Endothelial cell of umbilical vein (primary cell): ENCODE data around the gene XYLT1. TPM values are rescaled to one million over a fixed set of nuclear protein-coding genes. Genes with fewer than 3 reads are reported as not detected.

Experiments used
- BruUV-seq: library from RNA; stranded (reverse); fragments of 400-500 nt; replicated peaks from 2 replicates; lab custom pipeline; 2021; lab: Mats Ljungman, UMichigan
- CTCF ChIA-PET: fragments of 300-600, 350-600 bp; sonication (Branson Sonifier 250); formaldehyde crosslinking; loops from one replicate; lab custom pipeline; 2021; ENCODE audit warnings: antibody characterized with exemption, inconsistent platforms; lab: Charles Lee
- POLR2A ChIA-PET: fragments of 300-600, 350-600 bp; sonication (Branson Sonifier 250); formaldehyde crosslinking; loops from one replicate; lab custom pipeline; 2021; ENCODE audit warnings: antibody characterized with exemption, inconsistent platforms; lab: Charles Lee
- DNase-seq: peaks from one replicate; pipeline ENCODE4 v3.0.0-alpha.2; 2011; ENCODE audit warnings: low read depth, low spot score
- FAIRE-seq: peaks from 2 replicates; lab custom pipeline; 2011; peaks lifted over from hg19 to GRCh38; lab: Jason Lieb, UNC
- H2AFZ ChIP-seq: 2 replicates; pipeline ENCODE4 v1.6.0; 2012; ENCODE audit warnings: low read depth, low read length, control low read depth, inconsistent platforms
- H3K27ac ChIP-seq: 2 replicates; pipeline ENCODE4 v1.5.1; 2011; ENCODE audit warnings: low read depth, mild to moderate bottlenecking, control low read depth, low read length, moderate library complexity; ENCODE audit not compliant: insufficient read depth
- H3K27me3 ChIP-seq, 2 experiments: 2 replicates each; pipeline versions ENCODE4 v1.6.0 to v1.6.1; 2011; ENCODE audit warnings: low read length in 2 of 2, mixed read lengths in 1 of 2; ENCODE audit not compliant: control insufficient read depth in 2 of 2, insufficient read depth in 2 of 2
- H3K36me3 ChIP-seq, 2 experiments: 2 replicates in 1 of 2; 3 replicates in 1 of 2; pipeline ENCODE4 v1.5.1; 2011; ENCODE audit warnings: low read length in 2 of 2, mild to moderate bottlenecking in 1 of 2, moderate library complexity in 1 of 2; ENCODE audit not compliant: control insufficient read depth in 2 of 2, insufficient read depth in 2 of 2; ENCODE audit errors: extremely low read depth in 1 of 2
- H3K4me1 ChIP-seq: 3 replicates; pipeline ENCODE4 v1.5.1; 2011; ENCODE audit warnings: mild to moderate bottlenecking, low read length; ENCODE audit not compliant: control insufficient read depth, insufficient read depth; ENCODE audit errors: extremely low read depth
- H3K4me2 ChIP-seq: 2 replicates; pipeline ENCODE4 v1.6.1; 2011; ENCODE audit warnings: low read length, control low read depth, mixed read lengths; ENCODE audit not compliant: insufficient read depth
- H3K4me3 ChIP-seq, 3 experiments: fragments of 200-600 bp in 1 of 3; sonication (generic), shearing (Covaris generic) in 1 of 3; replicated peaks in 1 of 3; 2 replicates each; pipeline ENCODE4 v1.5.1; 2011 to 2016; ENCODE audit warnings: control low read depth in 3 of 3, low read length in 3 of 3, mild to moderate bottlenecking in 2 of 3, inconsistent platforms in 1 of 3, low read depth in 1 of 3, moderate library complexity in 1 of 3; ENCODE audit not compliant: insufficient read depth in 1 of 3
- H3K79me2 ChIP-seq: 2 replicates; pipeline ENCODE4 v1.6.0; 2012; ENCODE audit warnings: low read length, inconsistent platforms; ENCODE audit not compliant: control insufficient read depth, insufficient read depth
- H3K9ac ChIP-seq: replicated peaks from 2 replicates; pipeline ENCODE3; 2011; ENCODE audit warnings: low read length, control low read depth; ENCODE audit not compliant: insufficient read depth; ENCODE audit errors: extremely low read depth
- H3K9me1 ChIP-seq: replicated peaks from 3 replicates; pipeline ENCODE4 v1.6.0; 2011; ENCODE audit warnings: mild to moderate bottlenecking, low read length; ENCODE audit not compliant: control insufficient read depth, insufficient read depth; ENCODE audit errors: extremely low read depth
- H3K9me3 ChIP-seq: replicated peaks from 2 replicates; pipeline ENCODE4 v1.5.1; 2012; ENCODE audit warnings: low read length, inconsistent platforms; ENCODE audit not compliant: control insufficient read depth, insufficient read depth
- H4K20me1 ChIP-seq: replicated peaks from 2 replicates; pipeline ENCODE3; 2011; ENCODE audit warnings: mild to moderate bottlenecking, low read length; ENCODE audit not compliant: control insufficient read depth, insufficient read depth; ENCODE audit errors: extremely low read depth
- CTCF ChIP-seq, 2 donors: IDR thresholded peaks; 1 replicate in 1 of 2; 2 replicates in 1 of 2; pipeline ENCODE4 v1.5.1; 2011; ENCODE audit warnings: low read length in 2 of 2, mild to moderate bottlenecking in 2 of 2, moderate library complexity in 2 of 2, control low read depth in 1 of 2, inconsistent platforms in 1 of 2, low read depth in 1 of 2; ENCODE audit not compliant: insufficient read depth in 1 of 2; ENCODE audit errors: extremely low read depth in 1 of 2
- EZH2 ChIP-seq: IDR thresholded peaks from 2 replicates; pipeline ENCODE4 v1.6.1; 2012; ENCODE audit warnings: borderline replicate concordance, low read depth, mild to moderate bottlenecking, moderate library complexity, low read length, inconsistent platforms; ENCODE audit not compliant: severe bottlenecking
- FOS ChIP-seq: IDR thresholded peaks from 2 replicates; pipeline ENCODE4 v1.6.1; 2011; ENCODE audit warnings: mild to moderate bottlenecking, low read length, moderate library complexity, borderline replicate concordance; ENCODE audit not compliant: insufficient read depth
- GATA2 ChIP-seq: IDR thresholded peaks from 2 replicates; pipeline ENCODE4 v1.7.0; 2011; ENCODE audit warnings: low read depth, mild to moderate bottlenecking, moderate library complexity, mixed read lengths, low read length; ENCODE audit not compliant: insufficient read length, insufficient read depth
- JUN ChIP-seq: IDR thresholded peaks from 2 replicates; pipeline ENCODE4 v1.6.1; 2011; ENCODE audit warnings: borderline replicate concordance, low read depth; ENCODE audit not compliant: insufficient read length, insufficient read depth
- MAX ChIP-seq: IDR thresholded peaks from 2 replicates; pipeline ENCODE4 v1.6.1; 2011; ENCODE audit not compliant: insufficient read depth, insufficient read length
- MYC ChIP-seq: IDR thresholded peaks from one replicate; pipeline ENCODE4 v1.6.1; 2011; ENCODE audit warnings: mild to moderate bottlenecking, low read depth, low read length
- POLR2A ChIP-seq: IDR thresholded peaks from 2 replicates; pipeline ENCODE4 v1.6.1; 2012; ENCODE audit warnings: low read depth, mild to moderate bottlenecking, control low read depth, low read length
- POLR2AphosphoS5 ChIP-seq: IDR thresholded peaks from 2 replicates; pipeline ENCODE4 v1.6.1; 2012; ENCODE audit warnings: low read depth, mild to moderate bottlenecking, control low read depth, low read length, moderate library complexity; ENCODE audit not compliant: insufficient read depth
- dilution Hi-C: fragments of 300-500 bp; cut with MboI; formaldehyde crosslinking; loops from one replicate; pipeline ENCODE4 v1.15.0; 2019; ENCODE audit warnings: low sequenced_read_pairs; ENCODE audit not compliant: extremely low pct_ligation_motif_present
- intact Hi-C: fragments of 100-400 bp; cut with micrococcal nuclease; formaldehyde crosslinking; loops from one replicate; pipeline ENCODE4 v1.10.0; 2022
- polyA plus RNA-seq, 4 experiments: library from polyadenylated mRNA; depleted of rRNA in 3 of 4; stranded (reverse) in 3 of 4; unstranded in 1 of 4; fragments of >200 nt; gene quantifications; 2 replicates each; pipeline versions ENCODE4 v1.2.1 to v1.2.3, GENCODE V29; 2011 to 2012; ENCODE audit warnings: missing spikeins in 1 of 4
- total RNA-seq: library from RNA; stranded (reverse); gene quantifications from 2 replicates; pipeline ENCODE4 v1.2.3, GENCODE V29; 2021

Gene XYLT1
- total and polyA plus RNA-seq, 2 donors (not counting 3 experiments of a cell fraction or from before 2014, with no cell fraction given): 0.63 to 2.9 TPM

- no TSS peak for BruUV-seq
- H3K27ac ChIP-seq: no peak overlapping the region
- H3K4me2 ChIP-seq: no peak overlapping the region
- H3K4me1 ChIP-seq: no peaks in the 10 kb centered on the region
- TF ChIP-seq MAX (no peak), POLR2AphosphoS5 (no peak), CTCF (IDR thresholded peaks at IDR 0.05; ENCODE audit: extremely low read depth in 1 of 2, insufficient read depth in 1 of 2, low read depth in 1 of 2, low read length in 2 of 2) (no peak), POLR2A (no peak), EZH2 (no peak), GATA2 (no peak), FOS (no peak), JUN (no peak), MYC (no peak)
- FAIRE-seq (no peak), DNase-seq (no peak)
- no peaks in the 10 kb centered on the region for H3K36me3 ChIP-seq
- dilution Hi-C loops: no loop called here
- no peak overlapping the region for H3K4me3 ChIP-seq
- CTCF ChIA-PET: no interaction called here
- H3K9me1 ChIP-seq: no peaks in the 10 kb centered on the region
- POLR2A ChIA-PET: no interaction called here
- H3K27me3 ChIP-seq: no peaks in the 10 kb centered on the region
- no peak overlapping the region for H3K9ac ChIP-seq
- H2AFZ ChIP-seq: no peak overlapping the region
- no peaks in the 10 kb centered on the region for H3K9me3 ChIP-seq
- no peaks in the 10 kb centered on the region for H4K20me1 ChIP-seq
- no peaks in the 10 kb centered on the region for H3K79me2 ChIP-seq
- intact Hi-C loops: no loop called here
Measured at GRCh38 chr16:17258848-17259713, 211.7 kb downstream of the XYLT1 start.
